Activated CD4-positive, CD25-positive, alpha-beta regulatory T cell (primary cell): Measurements from ENCODE around the gene MAPK1.
"Not testable (repeated sequence)": the region's sequence is repeated elsewhere in the genome, so short reads cannot be mapped to it uniquely, and the experiment has no call there.

ENCODE experiments used
- DNase-seq, 4 experiments: peaks; one replicate each; lab custom pipeline; 2025; lab: John Stamatoyannopoulos, UW

Gene MAPK1

DNA sequence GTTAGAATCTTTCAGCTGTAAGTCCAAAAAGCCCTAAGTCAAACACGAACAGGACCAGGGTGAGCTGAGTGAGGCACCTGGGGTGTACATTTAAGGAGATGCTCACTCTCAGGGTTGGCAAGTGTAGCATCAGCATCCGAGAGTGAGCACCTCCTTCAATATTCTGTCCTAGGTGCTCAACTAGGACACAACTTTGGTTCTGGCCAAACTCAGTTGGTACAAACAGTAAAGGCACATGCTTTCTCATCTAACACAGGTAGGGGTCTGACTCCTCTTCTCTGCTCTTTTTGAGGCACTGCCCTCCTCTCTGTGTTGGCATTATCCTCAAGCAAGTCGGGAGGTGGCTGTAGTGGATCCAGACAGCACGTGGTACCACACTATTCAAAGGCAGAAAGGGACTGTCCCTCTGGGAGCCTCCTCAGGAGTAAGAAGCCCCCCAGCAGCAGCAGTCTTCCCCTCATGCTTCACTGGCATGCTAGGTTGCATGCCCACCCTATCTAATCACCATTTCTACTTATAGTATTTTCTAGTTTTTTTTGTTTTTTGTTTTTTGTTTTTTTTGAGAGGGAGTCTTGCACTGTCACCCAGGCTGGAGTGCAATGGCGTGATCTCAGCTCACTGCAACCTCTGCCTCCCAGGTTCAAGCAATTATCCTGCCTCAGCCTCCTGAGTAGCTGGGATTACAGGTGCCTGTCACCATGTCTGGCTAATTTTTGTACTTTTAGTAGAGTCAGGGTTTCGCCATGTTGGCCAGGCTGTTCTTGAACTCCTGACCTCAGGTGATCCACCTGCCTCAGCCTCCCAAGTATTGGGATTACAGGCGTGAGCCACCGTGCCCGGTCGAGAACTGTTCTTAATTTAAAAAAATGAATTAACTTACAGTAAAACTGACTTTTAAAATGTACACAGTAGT, 14.7 kb upstream of the MAPK1 start:
- DNase-seq: no peak

DNA sequence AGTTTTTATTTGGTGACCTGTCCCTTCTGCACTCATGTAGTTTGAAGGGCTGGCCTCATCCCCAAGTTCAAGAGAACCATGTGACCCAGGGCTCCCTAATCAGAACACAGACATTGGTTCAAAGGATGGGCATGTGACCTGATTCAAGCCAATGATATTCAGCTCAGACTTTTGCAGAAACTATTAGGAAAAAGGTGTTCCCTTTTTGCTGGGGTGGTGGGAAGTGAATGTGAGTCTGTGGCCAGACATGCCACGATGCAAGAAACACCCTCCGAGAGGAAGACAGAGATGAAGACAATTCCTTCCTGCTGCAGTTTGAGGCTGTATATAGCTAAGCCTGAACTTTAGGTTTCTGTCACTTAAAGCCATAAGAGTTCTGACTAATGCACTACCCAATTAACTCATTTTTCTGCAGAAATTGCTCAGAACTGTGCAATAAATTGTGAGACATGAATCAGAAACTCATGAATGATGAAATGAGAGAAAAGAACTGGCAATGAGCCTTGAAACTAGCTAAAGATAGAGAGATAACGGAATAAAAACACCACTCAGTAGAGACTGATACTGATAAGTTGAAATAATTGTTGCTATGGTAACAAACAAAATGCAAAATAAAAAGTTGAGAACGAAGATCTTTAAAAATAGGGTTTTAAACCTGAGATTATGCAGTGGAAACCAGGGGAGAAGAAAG, 9.2 kb upstream of the MAPK1 start:
- no peak for DNase-seq

DNA sequence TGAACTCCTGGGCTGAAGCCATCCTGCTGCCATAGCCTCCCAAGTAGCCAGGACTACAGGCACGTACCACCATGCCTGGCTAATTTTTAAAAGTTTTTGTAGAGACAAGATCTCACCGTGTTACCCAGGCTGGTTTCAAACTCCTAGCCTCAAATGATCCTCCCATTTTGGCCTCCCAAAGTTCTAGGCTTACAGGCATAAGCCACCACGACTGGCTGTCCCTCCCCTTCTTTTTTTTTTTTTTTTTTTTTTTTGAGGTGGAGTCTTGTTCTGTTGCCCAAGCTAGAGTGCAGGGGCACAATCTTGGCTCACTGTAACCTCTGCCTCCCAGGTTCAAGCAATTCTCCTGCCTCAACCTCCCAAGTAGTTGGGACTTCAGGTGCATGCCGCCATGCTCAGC, 7.5 kb upstream of the MAPK1 start:
- not testable (repeated sequence) for DNase-seq

DNA sequence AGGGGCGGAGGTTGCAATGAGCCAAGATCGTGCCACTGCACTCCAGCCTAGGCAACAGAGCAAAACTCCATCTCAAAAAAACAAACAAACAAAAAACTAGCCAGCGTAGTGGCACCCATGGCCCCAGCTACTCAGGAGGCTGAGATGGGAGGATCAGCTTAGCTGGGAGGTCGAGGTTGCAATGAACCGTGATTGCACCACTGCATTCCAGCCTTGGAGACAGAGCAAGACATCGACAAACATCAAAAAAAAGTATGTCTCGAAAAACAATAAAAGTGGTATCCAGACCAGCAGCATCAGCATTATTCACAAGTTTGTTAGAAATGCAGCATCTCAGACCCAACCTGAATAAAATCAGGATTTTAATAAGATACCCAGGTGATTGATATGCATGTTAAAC, 6.2 kb upstream of the MAPK1 start:
- DNase-seq: no peak

DNA sequence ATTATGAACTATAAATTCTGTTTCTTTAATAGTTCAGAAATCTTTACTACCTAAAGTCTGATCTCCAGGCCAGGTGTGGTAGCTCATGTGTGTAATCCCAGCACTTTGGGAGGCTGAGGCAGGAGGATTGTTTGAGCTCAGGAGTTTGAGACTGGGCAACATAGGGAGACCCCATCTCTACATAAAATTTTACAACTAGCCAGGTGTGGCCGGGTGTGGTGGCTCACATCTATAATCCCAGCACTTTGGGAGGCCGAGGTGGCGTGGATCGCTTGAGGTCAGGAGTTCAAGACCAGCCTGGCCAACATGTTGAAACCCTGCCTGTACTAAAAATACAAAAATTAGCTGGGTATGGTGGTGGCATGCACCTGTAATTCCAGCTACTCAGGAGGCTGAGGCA, 5.3 kb upstream of the MAPK1 start:
- DNase-seq: not testable (repeated sequence)

DNA sequence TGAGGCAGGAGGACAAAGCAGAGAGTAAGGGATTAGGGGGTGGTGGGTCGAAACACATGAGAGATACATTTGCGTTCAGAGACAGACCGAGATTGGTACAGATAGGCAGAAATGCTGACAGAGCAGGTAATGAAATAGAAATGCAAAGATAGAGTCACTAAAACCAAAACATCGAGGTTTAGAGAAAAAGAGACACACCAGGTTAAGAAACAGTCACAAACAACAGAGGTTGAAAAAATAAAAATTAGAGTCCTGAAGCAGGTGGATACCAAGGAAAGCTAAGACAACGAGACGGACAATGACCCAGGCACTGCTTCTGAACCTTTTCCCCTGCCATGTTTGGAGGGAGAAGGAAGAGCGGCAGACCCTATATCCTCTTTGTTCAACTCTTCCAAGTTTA, 1.2 kb upstream of the MAPK1 start:
- DNase-seq: no peak

DNA sequence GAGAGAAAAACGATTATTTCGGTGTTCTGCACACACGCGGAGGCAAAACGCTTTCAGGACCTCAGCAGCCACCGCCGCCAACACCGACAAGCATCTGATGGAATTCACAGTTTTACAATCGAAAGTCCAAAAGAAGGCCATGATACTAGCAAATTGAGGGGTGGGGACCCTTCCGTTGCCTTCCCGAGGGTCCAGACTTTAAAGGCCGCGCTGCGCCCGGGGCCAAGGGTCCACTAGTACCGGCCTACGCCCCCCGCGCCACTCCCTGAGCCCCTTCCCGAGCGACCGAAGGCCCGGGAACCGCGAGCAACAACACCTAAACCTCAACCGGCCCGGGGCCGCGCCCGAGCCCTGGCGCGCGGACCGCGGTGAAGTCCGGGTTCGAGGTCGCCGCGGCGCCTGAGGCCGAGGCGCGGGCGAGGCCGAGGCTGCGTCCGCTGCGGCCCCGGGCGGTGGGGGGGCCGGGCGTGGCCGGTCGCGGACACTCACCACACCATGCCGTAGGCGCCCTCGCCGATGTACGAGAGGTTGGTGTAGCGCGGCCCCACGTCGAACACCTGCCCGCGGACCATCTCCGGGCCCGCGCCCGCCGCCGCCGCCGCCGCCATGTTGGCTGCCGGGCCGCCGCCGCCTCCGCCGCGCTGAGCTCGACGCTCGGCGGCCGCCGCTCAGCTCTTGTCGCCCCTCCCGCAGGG, 465 bp downstream of the MAPK1 start:
- DNase-seq: no peak

DNA sequence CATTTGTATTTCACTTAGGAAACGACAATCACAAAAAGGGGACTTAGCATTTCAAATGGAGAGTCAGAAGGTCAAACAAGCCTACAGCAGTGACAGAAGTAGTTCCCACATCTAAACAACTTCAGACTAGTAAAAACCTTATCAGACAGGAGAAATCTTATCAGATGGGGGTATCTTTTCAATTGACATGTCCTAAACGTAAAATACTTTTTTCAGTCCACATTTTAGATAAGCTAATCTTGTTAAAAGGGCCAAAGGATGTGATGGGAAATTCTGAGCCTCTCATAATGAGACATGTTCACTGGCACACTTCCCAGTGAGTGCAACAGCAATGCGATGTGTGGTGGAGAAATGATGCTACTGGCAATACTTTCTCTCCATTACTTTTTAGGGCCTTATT, 2.4 kb downstream of the MAPK1 start:
- DNase-seq: no peak

DNA sequence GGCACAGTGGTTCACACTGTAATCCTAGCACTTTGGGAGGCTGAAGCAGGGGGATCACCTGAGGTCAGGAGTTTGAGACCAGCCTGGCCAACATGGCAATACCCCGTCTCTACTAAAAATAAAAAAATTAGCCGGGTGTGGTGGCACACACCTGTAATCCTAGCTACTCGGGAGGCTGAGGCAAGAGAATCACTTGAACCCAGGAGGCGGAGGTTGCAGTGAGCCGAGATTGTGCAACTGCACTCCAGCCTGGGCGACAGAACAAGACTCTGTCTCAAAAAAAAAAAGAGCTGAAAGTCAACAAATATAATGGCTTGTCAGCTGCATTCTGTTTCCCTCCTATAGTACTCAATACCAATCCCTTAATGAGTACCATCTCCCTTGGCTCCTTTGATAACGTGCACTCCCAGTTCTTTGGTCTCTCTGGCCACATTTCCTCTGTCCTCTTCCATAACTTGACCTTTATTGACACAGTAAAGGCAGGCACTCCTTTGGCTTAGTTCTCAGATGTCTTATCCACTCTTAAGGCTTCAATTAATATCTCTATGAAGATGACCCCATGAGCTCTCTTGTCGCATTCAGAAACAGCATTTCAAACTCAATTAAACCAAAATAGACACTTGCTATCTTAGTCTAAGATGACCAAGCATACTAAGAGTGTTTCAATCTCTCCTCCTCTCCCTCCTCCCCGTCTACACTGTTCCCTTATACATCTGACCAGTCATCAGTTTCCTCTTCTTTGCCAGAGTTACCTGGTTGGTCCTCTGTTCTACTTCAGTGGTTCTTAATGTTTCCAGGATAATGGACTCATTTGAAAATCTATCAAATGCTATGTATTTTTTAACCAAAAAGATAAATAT, 4.8 kb downstream of the MAPK1 start:
- DNase-seq: no peak

DNA sequence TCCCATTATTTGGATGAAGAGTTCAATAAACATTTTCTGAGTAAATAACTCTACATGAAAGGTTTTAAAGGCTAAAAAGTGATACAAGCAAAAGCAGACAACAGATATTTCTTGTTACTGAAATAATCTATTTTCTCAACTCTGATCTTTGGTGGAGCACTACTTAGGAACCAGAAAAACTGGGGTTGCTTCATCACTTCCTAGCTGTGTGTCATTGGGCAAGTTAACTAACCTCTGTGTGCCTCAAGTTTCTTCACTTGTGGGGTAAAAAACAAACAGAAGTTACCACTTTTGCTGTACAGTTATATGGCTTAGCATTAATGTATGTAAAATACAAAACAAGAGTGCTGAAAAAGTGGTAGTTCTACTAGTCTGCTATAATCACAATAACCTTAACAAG, 5.6 kb downstream of the MAPK1 start:
- DNase-seq: no peak

DNA sequence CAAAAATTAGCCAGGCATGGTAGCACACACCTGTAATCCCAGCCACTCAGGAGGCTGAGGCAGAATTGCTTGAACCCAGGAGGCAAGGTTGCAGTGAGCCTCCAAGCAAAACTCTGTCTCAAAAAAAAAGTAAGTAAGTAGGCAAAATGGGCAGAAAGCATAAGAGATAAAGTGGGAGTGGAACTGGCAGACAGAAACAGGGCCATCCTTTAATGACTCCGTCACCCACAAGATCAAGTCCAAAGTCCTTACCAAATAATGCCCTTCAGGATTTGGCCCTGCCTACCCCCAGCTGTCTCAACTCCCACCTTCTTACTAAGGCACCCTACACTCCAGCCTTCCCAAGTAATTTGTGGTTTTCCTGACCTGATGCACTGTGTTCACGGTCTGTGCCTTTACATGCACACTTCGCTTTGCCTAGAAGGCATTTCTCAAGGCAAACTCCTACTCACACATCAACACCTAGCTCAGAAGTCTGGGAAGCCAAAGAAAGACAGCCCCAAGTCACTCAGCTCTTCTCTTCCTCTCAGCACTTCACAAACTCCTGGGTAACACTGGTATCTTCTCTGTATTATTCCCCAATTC, 6.1 kb downstream of the MAPK1 start:
- no peak for DNase-seq

DNA sequence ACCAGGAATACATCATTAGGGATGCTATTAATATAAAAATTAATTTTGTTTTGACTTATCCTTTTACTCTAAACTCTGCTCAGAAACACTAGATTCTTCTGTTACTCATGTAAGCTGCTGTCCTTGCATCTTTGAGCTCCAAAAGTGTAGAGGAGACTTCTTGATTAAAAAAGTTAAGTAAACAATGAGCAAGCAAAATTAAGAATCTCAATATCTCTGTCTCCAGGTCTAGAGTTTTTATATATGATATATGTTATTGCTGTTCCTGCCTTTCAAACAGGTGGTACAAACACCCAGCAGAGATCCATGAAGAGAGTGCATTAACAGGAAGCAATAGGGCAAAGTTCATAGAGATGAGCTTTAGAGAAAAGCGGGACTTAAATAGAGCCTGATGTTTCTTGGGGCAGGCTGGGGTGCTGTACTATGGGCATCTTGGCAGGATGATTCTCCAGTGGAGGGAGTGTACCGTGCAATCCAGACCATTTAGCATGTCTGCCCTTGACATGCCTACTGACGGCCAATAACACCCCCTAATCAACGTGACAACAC, 6.9 kb downstream of the MAPK1 start:
- DNase-seq: no peak

DNA sequence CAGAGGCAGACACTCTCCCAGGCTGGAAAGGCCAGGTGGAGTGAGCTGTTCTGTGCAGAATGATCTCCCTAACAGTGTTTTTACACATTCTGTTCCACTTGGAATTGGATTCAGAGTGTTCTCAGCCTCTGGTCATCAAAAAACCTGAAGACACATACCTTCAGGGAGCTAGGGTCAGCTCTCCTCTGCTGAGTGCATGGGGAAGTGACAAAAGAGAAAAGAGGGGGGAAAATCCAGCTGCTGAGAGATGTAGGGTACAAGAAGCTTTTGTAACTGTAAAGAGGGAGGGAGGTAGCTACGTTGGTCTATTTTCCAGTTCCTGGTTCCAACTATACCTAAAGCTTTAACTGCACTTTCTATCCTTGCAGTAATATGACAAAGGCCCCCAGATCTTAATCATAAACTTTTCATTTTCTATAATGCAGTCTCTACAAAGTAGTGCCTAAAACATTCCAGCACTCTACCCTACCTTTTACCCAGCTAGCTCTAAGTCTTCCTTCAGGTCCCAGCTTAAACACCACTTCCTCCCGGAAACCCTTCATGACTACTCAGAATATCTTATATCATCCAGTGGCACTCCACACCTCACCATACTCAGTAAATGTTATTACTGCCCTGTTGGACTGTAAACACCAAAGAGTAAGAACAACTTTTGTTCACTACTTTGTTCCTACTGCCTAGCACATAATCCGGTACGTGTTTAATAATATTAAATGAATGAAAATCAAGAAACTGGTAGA, 9.2 kb downstream of the MAPK1 start:
- DNase-seq: no peak

DNA sequence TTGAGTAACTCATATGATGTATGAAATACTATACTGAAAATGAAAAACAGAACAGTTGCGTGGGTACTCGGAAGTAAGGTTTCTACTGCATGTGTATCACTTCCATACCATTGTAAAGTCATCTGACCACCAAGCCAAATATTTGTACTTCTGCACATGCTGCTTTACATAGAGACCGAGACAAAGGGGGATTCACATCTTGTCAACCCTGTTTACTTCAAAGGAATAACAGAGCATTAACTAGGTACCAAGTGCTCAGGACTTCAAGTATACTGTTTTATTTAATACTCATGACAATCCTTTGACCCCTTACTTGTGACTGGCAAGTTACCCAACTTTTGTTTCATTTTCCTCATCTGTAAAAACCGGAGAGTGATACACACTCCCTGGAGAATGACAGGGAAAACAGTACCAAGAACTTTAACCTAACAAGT, 9.9 kb downstream of the MAPK1 start:
- no peak for DNase-seq

DNA sequence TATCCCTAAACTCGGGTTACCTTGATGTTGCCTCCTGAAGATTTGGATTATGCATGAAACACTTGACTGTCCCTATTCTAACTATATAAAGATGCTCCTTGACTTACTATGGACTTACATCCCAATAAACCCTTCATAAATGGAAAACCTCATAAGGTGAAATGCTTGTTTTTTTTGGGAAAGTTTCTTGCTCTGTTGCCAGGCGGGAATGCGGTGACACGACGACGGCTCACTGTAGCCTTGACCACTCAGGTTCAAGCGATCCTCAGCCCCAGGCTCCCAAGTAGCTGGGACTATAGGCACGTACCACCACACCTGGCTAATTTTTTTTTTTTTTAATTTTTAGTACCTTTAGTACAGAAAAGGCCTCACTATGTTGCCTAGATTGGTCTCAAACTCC, 10.6 kb downstream of the MAPK1 start:
- DNase-seq: no peak

DNA sequence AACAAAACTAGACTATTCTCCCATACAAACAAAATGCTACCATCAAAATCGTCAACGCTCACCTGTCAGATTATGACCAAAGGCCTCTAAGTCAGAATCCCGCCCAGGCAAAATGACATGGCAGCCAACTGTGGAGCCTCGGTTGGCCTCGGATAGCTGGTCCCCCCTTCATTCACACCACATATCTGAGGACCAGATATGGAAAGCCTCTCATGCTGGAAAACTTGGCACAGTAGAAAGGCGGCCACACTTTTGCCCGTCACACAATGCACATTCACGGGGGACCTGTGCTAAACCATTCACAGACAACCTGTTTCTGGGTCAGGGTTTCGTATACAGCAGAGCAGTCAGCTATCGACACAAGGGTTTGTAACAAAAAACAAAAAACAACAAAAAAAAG, 11.2 kb downstream of the MAPK1 start:
- DNase-seq: no peak

DNA sequence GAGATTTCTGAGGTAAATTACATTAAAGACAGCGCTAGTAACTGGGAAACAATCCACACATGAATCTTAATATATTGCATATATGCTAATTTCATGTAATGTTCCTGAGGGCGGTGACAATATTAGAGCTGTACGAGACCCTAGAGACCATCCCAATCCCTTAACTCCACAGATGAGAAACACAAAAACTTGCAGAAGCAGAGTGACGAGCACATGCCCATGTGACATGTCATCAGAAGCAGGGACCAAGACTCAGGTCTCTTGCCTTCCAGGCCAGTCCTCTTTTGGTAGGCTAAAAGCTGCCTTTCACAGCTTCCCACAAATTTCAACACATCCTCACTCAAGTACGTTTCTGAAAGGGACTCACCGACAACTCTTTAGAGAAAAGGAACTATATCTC, 11.8 kb downstream of the MAPK1 start:
- DNase-seq: no peak

DNA sequence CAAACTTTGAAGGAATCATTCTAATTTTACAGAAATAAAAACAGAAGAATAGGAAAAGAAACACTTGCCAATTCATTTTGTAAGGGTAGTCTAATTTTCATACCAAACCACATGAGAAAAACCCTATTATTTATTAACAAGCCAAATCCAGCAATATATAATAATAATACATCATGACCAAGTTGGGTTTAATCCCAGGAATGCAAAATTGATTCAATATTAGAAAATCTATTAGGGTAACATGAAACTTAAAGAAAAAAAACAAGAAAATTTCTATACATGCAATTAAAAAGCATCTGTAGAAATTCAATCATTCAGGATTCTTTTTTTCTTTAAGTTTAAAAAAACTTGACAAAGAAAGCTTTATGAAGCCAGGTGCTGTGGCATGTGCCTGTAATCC, 16.8 kb downstream of the MAPK1 start:
- no peak for DNase-seq

DNA sequence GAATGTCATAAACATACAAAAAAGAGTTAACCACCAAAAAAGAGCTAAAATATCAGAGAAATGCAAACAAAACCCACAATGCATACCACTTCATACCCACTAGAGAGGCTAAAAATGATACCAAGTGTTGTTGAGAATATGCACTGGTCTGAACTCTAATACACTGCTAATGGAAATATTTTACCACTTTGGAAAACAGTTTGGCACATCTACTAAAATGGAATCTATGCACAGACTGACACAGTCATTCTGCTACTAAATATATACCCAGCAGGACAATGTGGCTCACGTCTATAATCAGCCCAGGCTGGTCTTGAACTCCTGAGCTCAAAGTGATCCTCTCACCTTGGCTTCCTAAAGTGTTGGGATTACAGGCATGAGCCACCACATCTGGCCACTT, 18.0 kb downstream of the MAPK1 start:
- DNase-seq: no peak

DNA sequence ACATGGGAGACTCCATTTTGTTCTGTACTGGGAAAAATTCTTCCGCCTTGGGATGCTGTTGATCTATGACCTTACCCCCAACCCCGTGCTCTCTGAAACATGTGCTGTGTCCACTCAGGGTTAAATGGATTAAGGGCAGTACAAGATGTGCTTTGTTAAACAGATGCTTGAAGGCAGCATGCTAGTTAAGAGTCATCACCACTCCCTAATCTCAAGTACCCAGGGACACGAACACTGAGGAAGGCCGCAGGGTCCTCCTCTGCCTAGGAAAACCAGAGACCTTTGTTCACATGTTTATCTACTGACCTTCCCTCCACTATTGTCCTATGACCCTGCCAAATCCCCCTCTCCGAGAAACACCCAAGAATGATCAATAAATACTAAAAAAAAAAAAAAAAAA, 19.4 kb downstream of the MAPK1 start:
- not testable (repeated sequence) for DNase-seq
